KMS-11 (cell line): Measurements from ENCODE around the gene PCGF2.
A peak's percentile ranks its signal among the peaks of the same experiment; 100 is the strongest.

Experiments
- H2AFZ ChIP-seq: fragments of 200-600 bp; sonication (generic); 2 replicates; pipeline ENCODE4 v1.6.1; 2016; ENCODE audit warnings: antibody characterized with exemption, mixed run types, low read depth
- H3K27ac ChIP-seq: fragments of 200-600 bp; sonication (generic); 2 replicates; pipeline ENCODE4 v1.6.1; 2016; ENCODE audit warnings: mild to moderate bottlenecking, mixed run types
- H3K27me3 ChIP-seq: fragments of 200-600 bp; sonication (generic); 2 replicates; pipeline ENCODE4 v1.6.1; 2017; ENCODE audit warnings: mild to moderate bottlenecking, low read depth, mixed run types, moderate library complexity; ENCODE audit not compliant: insufficient read depth
- H3K36me3 ChIP-seq: fragments of 200-600 bp; sonication (generic); 2 replicates; pipeline ENCODE4 v1.6.1; 2017; ENCODE audit warnings: mild to moderate bottlenecking, mixed run types; ENCODE audit not compliant: insufficient read depth
- H3K4me1 ChIP-seq: fragments of 200-600 bp; sonication (generic); 2 replicates; pipeline ENCODE4 v1.6.1; 2016; ENCODE audit warnings: mild to moderate bottlenecking, low read depth, mixed run types; ENCODE audit not compliant: poor library complexity, severe bottlenecking
- H3K4me2 ChIP-seq: fragments of 200-600 bp; sonication (generic); 2 replicates; pipeline ENCODE4 v1.7.0; 2016; ENCODE audit warnings: mild to moderate bottlenecking, mixed run types
- H3K4me3 ChIP-seq: fragments of 200-600 bp; sonication (generic); IDR thresholded peaks from 2 replicates; pipeline ENCODE4 v1.6.1; 2017; ENCODE audit warnings: low read depth, low read length, mixed read lengths; ENCODE audit not compliant: insufficient read depth
- H3K79me2 ChIP-seq: fragments of 200-600 bp; sonication (generic); 2 replicates; pipeline ENCODE4 v1.6.1; 2016; ENCODE audit warnings: low read depth, mixed run types; ENCODE audit not compliant: insufficient read depth
- H3K9ac ChIP-seq: fragments of 200-600 bp; sonication (generic); 2 replicates; pipeline ENCODE4 v1.6.1; 2016; ENCODE audit warnings: mild to moderate bottlenecking, mixed run types
- H4K20me1 ChIP-seq: fragments of 200-600 bp; sonication (generic); 2 replicates; pipeline ENCODE4 v1.6.1; 2016; ENCODE audit warnings: mild to moderate bottlenecking, mixed run types; ENCODE audit not compliant: insufficient read depth
- CTCF ChIP-seq: fragments of 200-600 bp; sonication (generic); conservative IDR thresholded peaks from 2 replicates; pipeline ENCODE4 v1.6.1; 2017; ENCODE audit warnings: low read depth, mild to moderate bottlenecking, antibody characterized with exemption, low read length, moderate library complexity, mixed read lengths

PCGF2 gene

GRCh38 chr17:38753071-38753506 is 5.0 kb upstream of the PCGF2 start:
- Histone ChIP-seq H3K36me3 (peaks cover 6% of the 10 kb centered on the region; the same call in 1 of the 2 replicates), H3K4me2 (peak overlapping the region; percentile 86), H3K4me3 (no peak overlapping the region), H3K27me3 (peaks cover 25% of the 10 kb centered on the region; the same call in 1 of the 2 replicates), H4K20me1 (no peaks in the 10 kb centered on the region), H3K4me1 (peaks cover 33% of the 10 kb centered on the region), H2AFZ (peak overlapping the region; percentile 33; the same call in 1 of the 2 replicates), H3K27ac (peak overlapping the region; percentile 84), H3K9ac (peak overlapping the region; percentile 87), H3K79me2 (peaks cover 28% of the 10 kb centered on the region)
- TF ChIP-seq CTCF = no peak

- peak within 1 kb of the TSS; percentile 35 for H3K4me3 ChIP-seq
- peaks cover 28% of the 10 kb centered on the region for H3K79me2 ChIP-seq
- no peak for TF ChIP-seq CTCF
- H2AFZ ChIP-seq = peak within 1 kb of the TSS; percentile 95
- peak within 1 kb of the TSS; percentile 87 for H3K9ac ChIP-seq
- no peaks in the 10 kb centered on the region for H4K20me1 ChIP-seq
- peaks cover 4% of the 10 kb centered on the region; the same call in 1 of the 2 replicates for H3K36me3 ChIP-seq
- peak within 1 kb of the TSS; percentile 89 for H3K4me2 ChIP-seq
- peaks cover 25% of the 10 kb centered on the region; the same call in 1 of the 2 replicates for H3K27me3 ChIP-seq
- H3K4me1 ChIP-seq = peaks cover 33% of the 10 kb centered on the region
- H3K27ac ChIP-seq = peak within 1 kb of the TSS; percentile 84
Observed at GRCh38 chr17:38752308-38753070, 4.4 kb upstream of the PCGF2 start, which contains the start of gene PSMB3. PSMB3 (plus strand) TSS chr17:38752741; CDS start chr17:38752827, 86 bp downstream.

GRCh38 chr17:38751808-38752307 is 3.7 kb upstream of the PCGF2 start:
- Histone ChIP-seq H3K4me2 (peak overlapping the region; percentile 89), H3K4me3 (peak overlapping the region; percentile 35), H3K4me1 (peaks cover 37% of the 10 kb centered on the region), H3K79me2 (peaks cover 28% of the 10 kb centered on the region), H2AFZ (peak overlapping the region; percentile 95), H3K36me3 (no peaks in the 10 kb centered on the region; the same call in 1 of the 2 replicates), H3K27ac (peak overlapping the region; percentile 84), H3K9ac (peak overlapping the region; percentile 87), H3K27me3 (peaks cover 25% of the 10 kb centered on the region; the same call in 1 of the 2 replicates), H4K20me1 (no peaks in the 10 kb centered on the region)
- TF ChIP-seq CTCF = no peak

- Histone ChIP-seq H4K20me1 (no peaks in the 10 kb centered on the region), H3K27me3 (peaks cover 25% of the 10 kb centered on the region; the same call in 1 of the 2 replicates), H3K79me2 (peaks cover 28% of the 10 kb centered on the region), H3K4me3 (no peak overlapping the region), H3K4me2 (peak overlapping the region; percentile 89), H3K27ac (no peak overlapping the region), H2AFZ (peak overlapping the region; percentile 31), H3K4me1 (peaks cover 41% of the 10 kb centered on the region), H3K9ac (peak overlapping the region; percentile 87; the same call in 1 of the 2 replicates), H3K36me3 (no peaks in the 10 kb centered on the region; the same call in 1 of the 2 replicates)
- no peak for TF ChIP-seq CTCF
Observed at GRCh38 chr17:38751144-38751807, 3.1 kb upstream of the PCGF2 start.
